GM21526 (cell line): ENCODE measurements around the gene C1orf185.
"Not testable (repeated sequence)": the region's sequence is repeated elsewhere in the genome, so short reads cannot be mapped to it uniquely, and the experiment has no call there.

Experiments used
- ATAC-seq: cut with Tn5 transposase; IDR thresholded peaks from one replicate; pipeline ENCODE4 v1.9.1; 2021; ENCODE audit warnings: moderate library complexity; ENCODE audit not compliant: unreplicated experiment, low FRiP score

C1orf185 gene

GRCh38 chr1:51131185-51131584, 29.2 kb downstream of the C1orf185 start:
- no peak for ATAC-seq

- ATAC-seq = no peak
These were observed 31.0 kb downstream of the C1orf185 start for GRCh38 chr1:51133045-51133444.

- ATAC-seq = not testable (repeated sequence)
These were observed 35.7 kb downstream of the C1orf185 start for GRCh38 chr1:51137696-51138095.

GRCh38 chr1:51139474-51139873, 37.4 kb downstream of the C1orf185 start:
- no peak for ATAC-seq

- no peak for ATAC-seq
These were observed 45.4 kb downstream of the C1orf185 start for GRCh38 chr1:51147394-51147793.

GRCh38 chr1:51154776-51155175, 52.7 kb downstream of the C1orf185 start:
- no peak for ATAC-seq

- ATAC-seq = no peak
These were observed 54.7 kb downstream of the C1orf185 start for GRCh38 chr1:51156752-51157151.

GRCh38 chr1:51157395-51157794, 55.4 kb downstream of the C1orf185 start:
- no peak for ATAC-seq

GRCh38 chr1:51158263-51158662, 56.2 kb downstream of the C1orf185 start:
- ATAC-seq = no peak

GRCh38 chr1:51162560-51162959, 60.5 kb downstream of the C1orf185 start:
- ATAC-seq = not testable (repeated sequence)

GRCh38 chr1:51165540-51165939, 63.5 kb downstream of the C1orf185 start:
- ATAC-seq = no peak

- ATAC-seq = no peak
These were observed 66.3 kb downstream of the C1orf185 start for GRCh38 chr1:51168266-51168845.

GRCh38 chr1:51168936-51169335, 66.9 kb downstream of the C1orf185 start:
- ATAC-seq = no peak

- ATAC-seq = no peak
These were observed 68.3 kb downstream of the C1orf185 start for GRCh38 chr1:51170342-51170741.

- no peak for ATAC-seq
These were observed 70.8 kb downstream of the C1orf185 start for GRCh38 chr1:51172811-51173210.

- ATAC-seq = no peak
These were observed 73.2 kb downstream of the C1orf185 start for GRCh38 chr1:51175278-51175677.

- not testable (repeated sequence) for ATAC-seq
These were observed 76.0 kb downstream of the C1orf185 start for GRCh38 chr1:51177988-51178387.

- ATAC-seq = no peak
These were observed 86.2 kb downstream of the C1orf185 start for GRCh38 chr1:51188230-51188629.

GRCh38 chr1:51189421-51190073, 87.5 kb downstream of the C1orf185 start:
- no peak for ATAC-seq

- ATAC-seq = no peak
These were observed 88.9 kb downstream of the C1orf185 start for GRCh38 chr1:51190961-51191360.

GRCh38 chr1:51192213-51192843, 90.3 kb downstream of the C1orf185 start:
- ATAC-seq = no peak

- ATAC-seq = no peak
These were observed 91.5 kb downstream of the C1orf185 start for GRCh38 chr1:51193564-51193963.
